ENCODE results near the gene NPM1. TPM values are rescaled to one million over a fixed set of nuclear protein-coding genes. Genes with fewer than 3 reads are reported as not detected.

Gene NPM1
- total and polyA plus RNA-seq, 12 donors: 376 to 1,874 (median 682) TPM

DNA sequence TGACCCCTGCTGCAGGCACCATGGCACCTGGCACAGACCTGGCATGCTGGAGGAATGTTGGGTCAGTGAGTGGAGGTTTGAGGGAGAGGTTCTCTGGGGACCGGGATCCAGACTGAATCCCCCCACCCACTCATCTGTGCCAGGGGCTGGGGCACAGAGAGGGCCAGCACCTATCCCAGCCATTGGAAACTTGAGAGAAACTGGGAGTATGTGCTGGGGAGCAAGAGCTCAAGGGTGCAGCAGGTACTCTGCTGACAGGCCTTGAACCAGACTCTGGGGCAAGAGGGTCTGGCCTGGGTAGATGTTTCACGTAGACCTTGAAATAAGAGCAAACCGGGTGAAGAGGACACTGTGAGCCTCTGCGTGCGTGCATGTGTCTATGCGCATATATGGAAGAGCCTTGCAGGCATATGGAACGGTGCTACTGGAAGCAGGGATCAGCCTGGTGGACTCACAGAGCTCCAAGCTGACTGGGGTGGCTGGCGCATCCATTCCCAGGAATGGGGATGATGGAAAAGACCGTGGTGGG is 40.6 kb downstream of the NPM1 start:
- intact Hi-C loops (cut with DNase I): loop anchor here (10.0 kb wide), 3 partner anchors 197 to 467 kb away; no protein-coding TSS in a partner anchor
- peak in 1 of 7 donors; percentile 5 for DNase-seq
- 89 to 94% (median 92%) methylated on average over 8 to 9 of the region's 9 CpGs for WGBS, 4 donors
- no peak overlapping the region for H3K27ac ChIP-seq
- no peak overlapping the region for H3K4me3 ChIP-seq
- TF ChIP-seq POLR2A (IDR thresholded peaks at IDR 0.05): no peak
- TF ChIP-seq, protein P1, sequence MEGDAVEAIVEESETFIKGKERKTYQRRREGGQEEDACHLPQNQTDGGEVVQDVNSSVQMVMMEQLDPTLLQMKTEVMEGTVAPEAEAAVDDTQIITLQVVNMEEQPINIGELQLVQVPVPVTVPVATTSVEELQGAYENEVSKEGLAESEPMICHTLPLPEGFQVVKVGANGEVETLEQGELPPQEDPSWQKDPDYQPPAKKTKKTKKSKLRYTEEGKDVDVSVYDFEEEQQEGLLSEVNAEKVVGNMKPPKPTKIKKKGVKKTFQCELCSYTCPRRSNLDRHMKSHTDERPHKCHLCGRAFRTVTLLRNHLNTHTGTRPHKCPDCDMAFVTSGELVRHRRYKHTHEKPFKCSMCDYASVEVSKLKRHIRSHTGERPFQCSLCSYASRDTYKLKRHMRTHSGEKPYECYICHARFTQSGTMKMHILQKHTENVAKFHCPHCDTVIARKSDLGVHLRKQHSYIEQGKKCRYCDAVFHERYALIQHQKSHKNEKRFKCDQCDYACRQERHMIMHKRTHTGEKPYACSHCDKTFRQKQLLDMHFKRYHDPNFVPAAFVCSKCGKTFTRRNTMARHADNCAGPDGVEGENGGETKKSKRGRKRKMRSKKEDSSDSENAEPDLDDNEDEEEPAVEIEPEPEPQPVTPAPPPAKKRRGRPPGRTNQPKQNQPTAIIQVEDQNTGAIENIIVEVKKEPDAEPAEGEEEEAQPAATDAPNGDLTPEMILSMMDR (IDR thresholded peaks at IDR 0.05): no peak
- H3K36me3 ChIP-seq (replicated peaks in 1 of 2): no peaks in the 10 kb centered on the region
- H3K9me3 ChIP-seq (replicated peaks in 1 of 3): no peaks in the 10 kb centered on the region
- H3K27me3 ChIP-seq: no peaks in the 10 kb centered on the region
- H3K4me1 ChIP-seq (replicated peaks in 1 of 2): no peaks in the 10 kb centered on the region

DNA sequence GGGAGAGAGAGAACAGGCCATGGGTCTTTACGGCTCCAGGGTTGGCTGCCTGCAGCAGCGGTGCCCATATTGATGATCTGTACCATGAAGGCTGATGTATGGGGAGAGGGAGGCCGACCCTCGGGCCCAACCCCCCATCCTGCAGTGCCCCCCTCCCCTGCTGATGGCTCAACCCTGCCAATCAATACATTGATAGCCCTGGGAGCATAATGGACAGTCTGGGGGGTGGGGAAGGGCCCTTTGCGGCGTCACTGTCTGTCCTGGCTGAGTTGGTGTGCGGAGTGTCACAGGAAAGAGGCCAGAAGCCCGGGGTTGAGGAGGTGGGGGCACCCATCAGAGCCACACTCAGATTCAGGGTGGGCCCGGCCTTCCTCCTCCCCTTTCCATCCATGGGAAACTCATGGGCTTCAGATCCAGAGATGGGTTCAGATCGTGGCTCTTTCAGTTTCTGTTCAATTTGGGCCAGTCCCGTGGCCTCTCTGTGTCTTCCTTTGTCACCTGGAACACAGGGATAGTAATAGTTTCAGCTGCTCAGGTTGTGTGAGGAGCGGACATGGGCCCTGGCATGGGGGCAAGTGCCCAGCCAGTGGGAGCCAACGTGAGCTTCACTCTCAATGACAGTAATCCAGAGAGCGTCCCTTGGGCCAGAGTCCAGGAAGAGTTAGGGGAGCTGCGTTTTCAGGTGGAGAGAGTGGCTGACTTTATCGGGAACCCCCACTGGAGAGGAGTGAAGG is 41.3 kb downstream of the NPM1 start:
- TF ChIP-seq, protein P1 (IDR thresholded peaks at IDR 0.05): no peak
- no peak for TF ChIP-seq POLR2A (IDR thresholded peaks at IDR 0.05)
- WGBS, 4 donors: 86 to 90% (median 88%) methylated on average over 15 to 16 of the region's 16 CpGs
- intact Hi-C loops (cut with DNase I): loop anchor here (10.0 kb wide), 3 partner anchors 196 to 466 kb away; no protein-coding TSS in a partner anchor
- H3K27ac ChIP-seq: no peak overlapping the region
- no peak overlapping the region for H3K4me3 ChIP-seq
- H3K27me3 ChIP-seq: no peaks in the 10 kb centered on the region
- no peak for DNase-seq
- no peaks in the 10 kb centered on the region for H3K36me3 ChIP-seq (replicated peaks in 1 of 2)
- no peaks in the 10 kb centered on the region for H3K4me1 ChIP-seq (replicated peaks in 1 of 2)
- H3K9me3 ChIP-seq (replicated peaks in 1 of 3): no peaks in the 10 kb centered on the region

DNA sequence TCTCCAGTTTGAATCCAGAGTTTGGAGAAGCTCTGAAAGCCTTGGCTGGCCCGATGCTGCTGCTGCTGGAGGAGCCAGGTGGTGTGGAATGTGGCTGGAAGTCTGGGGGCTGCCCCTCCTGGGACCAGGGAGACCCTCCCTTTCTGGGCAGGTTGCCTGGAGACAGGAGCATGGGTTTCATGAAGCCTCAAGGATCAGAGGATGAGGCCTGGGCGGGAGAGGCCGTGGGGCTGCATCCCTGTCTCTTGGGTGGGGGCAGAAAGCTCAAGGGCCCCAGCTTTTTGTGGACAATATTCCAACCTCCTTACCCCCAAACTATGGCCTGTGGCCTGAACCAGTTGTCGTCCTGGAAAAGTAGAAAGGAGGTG is 41.9 kb downstream of the NPM1 start:
- DNase-seq: no peak
- H3K9me3 ChIP-seq (replicated peaks in 1 of 3): no peaks in the 10 kb centered on the region
- intact Hi-C loops (cut with DNase I): loop anchor here (10.0 kb wide), 3 partner anchors 195 to 465 kb away; no protein-coding TSS in a partner anchor
- H3K4me1 ChIP-seq (replicated peaks in 1 of 2): no peaks in the 10 kb centered on the region
- H3K4me3 ChIP-seq: no peak overlapping the region
- no peak overlapping the region for H3K27ac ChIP-seq
- H3K36me3 ChIP-seq (replicated peaks in 1 of 2): no peaks in the 10 kb centered on the region
- TF ChIP-seq POLR2A (IDR thresholded peaks at IDR 0.05): no peak
- TF ChIP-seq, protein P1 (IDR thresholded peaks at IDR 0.05): no peak
- 82 to 100% (median 88%) methylated on average over 3 to 4 of the region's 4 CpGs for WGBS, 4 donors
- H3K27me3 ChIP-seq: no peaks in the 10 kb centered on the region

DNA sequence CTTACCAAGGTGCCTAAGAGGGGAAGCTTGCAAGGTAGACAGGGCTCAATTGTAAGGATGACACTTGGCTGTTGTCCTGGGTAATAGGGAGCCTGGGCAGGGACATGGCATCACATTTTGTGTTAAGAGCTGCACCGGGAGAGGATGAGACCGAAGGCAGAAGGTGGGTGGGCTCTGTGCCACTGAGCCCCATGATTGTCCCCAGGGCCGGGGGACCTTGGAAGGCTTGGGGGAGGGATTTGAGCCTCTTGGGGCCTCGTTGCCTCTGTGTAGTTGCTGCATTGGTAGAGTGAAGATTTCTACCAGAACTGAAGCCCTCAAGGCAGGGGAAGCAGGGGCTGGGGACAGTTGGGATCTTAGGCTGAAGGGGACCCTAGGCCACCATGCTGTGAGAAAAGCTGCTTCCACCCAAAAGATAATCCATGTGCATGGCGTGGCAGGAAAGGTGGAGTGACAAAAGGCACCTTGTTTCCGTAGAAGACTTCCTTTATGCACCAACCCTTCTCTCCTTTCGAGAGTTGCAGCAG is 43.7 kb downstream of the NPM1 start:
- intact Hi-C loops (cut with DNase I): no loop called here
- H3K27me3 ChIP-seq: no peaks in the 10 kb centered on the region
- no peak for DNase-seq
- H3K9me3 ChIP-seq (replicated peaks in 1 of 3): no peaks in the 10 kb centered on the region
- TF ChIP-seq, protein P1 (IDR thresholded peaks at IDR 0.05): no peak
- no peak for TF ChIP-seq POLR2A (IDR thresholded peaks at IDR 0.05)
- H3K27ac ChIP-seq: no peak overlapping the region
- WGBS, 4 donors: 86 to 95% (median 89%) methylated on average over 6 to 7 of the region's 7 CpGs
- H3K4me1 ChIP-seq (replicated peaks in 1 of 2): no peaks in the 10 kb centered on the region
- no peak overlapping the region for H3K4me3 ChIP-seq
- H3K36me3 ChIP-seq (replicated peaks in 1 of 2): no peaks in the 10 kb centered on the region
